ENCODE measurements around the gene FZD4. TPM values are rescaled to one million over a fixed set of nuclear protein-coding genes. Genes with fewer than 3 reads are reported as not detected.

Gene FZD4
- total RNA-seq, 2 donors from 2014 or later, result 52.1 to 53.9 TPM

DNA sequence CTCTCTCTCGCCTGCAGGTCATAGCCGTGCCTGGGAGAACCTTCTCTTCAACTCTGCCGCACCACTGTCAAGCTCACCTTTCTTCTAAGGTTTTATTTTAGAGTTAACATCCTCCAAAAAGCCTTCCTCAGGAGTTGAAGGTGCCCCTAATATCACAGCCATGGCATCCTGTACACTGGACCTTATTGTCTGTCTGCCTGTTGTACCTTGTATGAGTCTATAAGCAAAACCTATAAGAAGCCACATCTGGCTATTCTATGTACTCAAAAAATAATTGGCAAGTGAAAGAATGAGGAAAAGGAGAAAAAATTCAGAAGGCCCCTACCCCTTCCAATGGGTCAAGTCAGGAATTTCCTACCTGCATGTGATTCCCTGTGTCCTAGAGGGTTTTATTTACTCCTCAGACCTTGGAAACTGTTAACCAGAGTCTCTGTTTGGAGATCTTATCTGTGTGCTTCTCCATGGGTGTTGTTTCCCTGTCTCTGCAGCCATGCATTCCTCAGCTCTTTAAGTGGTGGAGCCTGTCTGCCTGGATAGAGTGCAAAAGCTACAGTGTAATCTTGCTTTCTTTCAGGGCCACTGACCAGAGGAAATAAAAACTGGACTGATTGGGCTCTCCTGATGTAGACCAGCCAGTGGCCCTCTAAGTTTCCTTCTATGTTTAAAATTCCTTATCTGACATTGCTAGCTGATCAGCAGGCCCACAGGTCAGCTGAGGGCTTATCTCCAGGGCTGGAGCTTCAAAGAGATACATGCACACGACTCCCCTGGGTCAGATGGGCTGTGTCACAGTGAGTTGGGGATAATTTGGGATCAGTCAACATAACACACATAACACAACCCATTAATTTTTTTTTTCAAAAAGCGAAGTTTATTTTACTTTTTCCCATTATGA is 44.9 kb upstream of the FZD4 start:
- H3K27ac Mint-ChIP-seq, result peak overlapping the region; percentile 95

DNA sequence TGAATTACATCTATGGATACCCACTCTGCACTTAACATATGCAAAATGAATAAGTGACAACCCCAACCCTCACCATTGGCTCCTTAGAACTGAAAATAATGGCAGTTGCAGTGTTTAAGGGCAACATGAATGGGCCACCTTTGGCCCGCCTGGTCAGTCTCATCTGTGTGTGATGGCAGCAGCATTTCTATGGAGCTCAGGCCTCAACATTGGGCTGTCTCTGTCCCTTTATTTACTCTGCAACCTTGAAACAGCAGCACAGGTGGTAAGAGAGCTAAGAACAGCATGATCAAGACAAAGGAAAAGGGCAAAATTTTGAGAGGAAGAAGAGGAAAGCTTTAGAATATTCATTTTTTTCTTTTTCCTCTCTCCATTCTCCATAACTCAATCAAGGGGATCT is 44.2 kb upstream of the FZD4 start:
- DNase-seq, result peak; percentile 45
- WGBS, 2 experiments (ENCODE audit: insufficient coverage in 1 of 2, insufficient read length in 1 of 2), result 75 to 82% methylated on average over 1 of the region's 1 CpG
- H3K4me1 ChIP-seq (ENCODE audit: control insufficient read depth, insufficient read depth, low read length), result peaks cover 9% of the 10 kb centered on the region
- Mint-ChIP-seq H3K27ac (peak overlapping the region; percentile 95), H3K4me1 (peaks cover 29% of the 10 kb centered on the region), H3K4me3 (no peak overlapping the region), H3K9me3 (no peaks in the 10 kb centered on the region), H3K36me3 (ENCODE audit: low read depth) (no peaks in the 10 kb centered on the region), H3K27me3 (ENCODE audit: insufficient read depth) (no peaks in the 10 kb centered on the region)
- peak overlapping the region; percentile 13 for H3K27ac ChIP-seq (ENCODE audit: low read depth, low read length)
- H3K27me3 ChIP-seq (ENCODE audit: control insufficient read depth, insufficient read depth, low read length, poor library complexity, severe bottlenecking), result no peaks in the 10 kb centered on the region
- peak overlapping the region; percentile 46 for H3K4me3 ChIP-seq (ENCODE audit: low read length)
- no peak for TF ChIP-seq CTCF (conservative IDR thresholded peaks at IDR 0.05)
- no peaks in the 10 kb centered on the region for H3K9me3 ChIP-seq (ENCODE audit: control insufficient read depth, low read length)
- peak overlapping the region; percentile 64 for H3K9ac ChIP-seq (ENCODE audit: extremely low read depth, low read length, poor library complexity, severe bottlenecking)
- no peaks in the 10 kb centered on the region for H3K36me3 ChIP-seq (ENCODE audit: control insufficient read depth, insufficient read depth, low read length)

More for the DNA sequence above, 44.9 kb upstream of the FZD4 start:
- Mint-ChIP-seq H3K4me3 (peak overlapping the region; percentile 14), H3K36me3 (ENCODE audit: low read depth) (no peaks in the 10 kb centered on the region), H3K9me3 (no peaks in the 10 kb centered on the region), H3K27me3 (ENCODE audit: insufficient read depth) (no peaks in the 10 kb centered on the region), H3K4me1 (peaks cover 31% of the 10 kb centered on the region)
- Histone ChIP-seq H3K27ac (ENCODE audit: low read depth, low read length) (peak overlapping the region; percentile 39), H3K9ac (ENCODE audit: extremely low read depth, low read length, poor library complexity, severe bottlenecking) (peak overlapping the region; percentile 64), H3K4me1 (ENCODE audit: control insufficient read depth, insufficient read depth, low read length) (peaks cover 9% of the 10 kb centered on the region), H3K27me3 (ENCODE audit: control insufficient read depth, insufficient read depth, low read length, poor library complexity, severe bottlenecking) (no peaks in the 10 kb centered on the region), H3K36me3 (ENCODE audit: control insufficient read depth, insufficient read depth, low read length) (no peaks in the 10 kb centered on the region), H3K9me3 (ENCODE audit: control insufficient read depth, low read length) (no peaks in the 10 kb centered on the region), H3K4me3 (ENCODE audit: low read length) (peak overlapping the region; percentile 46)
- no peak for TF ChIP-seq CTCF (conservative IDR thresholded peaks at IDR 0.05)
- peak; percentile 83 for DNase-seq
- WGBS, 2 experiments (ENCODE audit: insufficient coverage in 1 of 2, insufficient read length in 1 of 2), result 38 to 50% methylated on average over 2 to 4 of the region's 5 CpGs

DNA sequence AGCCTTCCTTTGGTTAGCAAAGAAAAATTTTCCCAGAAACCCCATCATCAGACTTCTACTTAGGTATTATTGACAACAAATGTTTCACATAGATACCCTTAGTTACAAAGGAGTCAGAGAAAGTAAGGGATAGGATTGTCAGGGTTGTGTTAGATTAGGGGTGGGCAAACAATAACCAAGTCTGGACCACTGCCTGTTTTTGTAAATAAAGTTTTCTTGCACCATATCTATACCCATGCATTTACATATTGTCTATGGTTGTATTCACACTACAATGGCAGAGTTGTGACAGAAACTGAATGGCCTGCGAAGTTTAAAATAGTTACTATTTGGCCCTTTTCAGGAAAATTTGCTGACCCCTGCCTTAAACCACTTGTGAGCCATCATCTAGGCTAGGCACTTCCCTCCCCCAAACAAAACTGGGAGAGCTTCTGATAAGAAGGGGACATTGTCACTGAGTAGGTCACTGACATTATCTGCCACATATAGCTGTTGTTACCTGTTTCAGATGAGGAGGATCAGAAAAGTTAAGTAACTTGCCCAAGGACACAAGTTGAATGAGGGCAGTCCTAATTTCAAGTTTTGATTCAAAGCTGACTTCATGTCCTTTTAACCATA is 41.9 kb upstream of the FZD4 start:
- H3K27ac ChIP-seq (ENCODE audit: low read depth, low read length), result peak overlapping the region; percentile 54
- WGBS, 2 experiments (ENCODE audit: insufficient coverage in 1 of 2, insufficient read length in 1 of 2), result 43 to 45% methylated on average over 1 of the region's 1 CpG

More for the DNA sequence above, 41.9 kb upstream of the FZD4 start:
- TF ChIP-seq CTCF (conservative IDR thresholded peaks at IDR 0.05), result no peak
- peak; percentile 64 for DNase-seq
- Mint-ChIP-seq H3K4me1 (peaks cover 41% of the 10 kb centered on the region), H3K9me3 (no peaks in the 10 kb centered on the region), H3K27ac (peak overlapping the region; percentile 96), H3K27me3 (ENCODE audit: insufficient read depth) (no peaks in the 10 kb centered on the region), H3K36me3 (ENCODE audit: low read depth) (no peaks in the 10 kb centered on the region), H3K4me3 (peak overlapping the region; percentile 20)
- Histone ChIP-seq H3K4me3 (ENCODE audit: low read length) (peak overlapping the region; percentile 42), H3K9me3 (ENCODE audit: control insufficient read depth, low read length) (no peaks in the 10 kb centered on the region), H3K36me3 (ENCODE audit: control insufficient read depth, insufficient read depth, low read length) (no peaks in the 10 kb centered on the region), H3K9ac (ENCODE audit: extremely low read depth, low read length, poor library complexity, severe bottlenecking) (peak overlapping the region; percentile 41), H3K4me1 (ENCODE audit: control insufficient read depth, insufficient read depth, low read length) (peaks cover 11% of the 10 kb centered on the region), H3K27me3 (ENCODE audit: control insufficient read depth, insufficient read depth, low read length, poor library complexity, severe bottlenecking) (no peaks in the 10 kb centered on the region)
